ENCODE results near the gene ZIM2. TPM values are rescaled to one million over a fixed set of nuclear protein-coding genes. Genes with fewer than 3 reads are reported as not detected.

ZIM2 gene
- total and polyA plus RNA-seq, 12 donors: 0.24 to 28.1 (median 4.6) TPM

DNA sequence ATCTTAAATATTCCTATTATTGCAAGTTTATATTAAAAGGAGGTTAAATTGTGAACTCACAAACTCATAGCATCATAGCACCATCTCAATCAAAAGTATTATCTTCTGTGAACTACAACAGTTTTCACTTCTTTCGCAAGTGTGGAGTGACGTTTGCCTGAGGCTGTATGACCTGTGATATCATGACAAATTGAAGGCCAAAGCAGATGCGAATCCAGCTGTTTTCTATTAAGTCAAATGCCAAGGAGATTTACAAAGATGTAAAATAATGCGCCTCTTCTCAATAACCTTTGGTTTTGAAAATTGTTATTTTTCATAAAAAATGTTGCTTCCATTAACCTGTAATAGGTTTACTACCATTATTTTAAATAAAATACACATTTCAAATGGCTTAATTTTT, 7.6 kb upstream of the ZIM2 start:
- TF ChIP-seq, protein P1, sequence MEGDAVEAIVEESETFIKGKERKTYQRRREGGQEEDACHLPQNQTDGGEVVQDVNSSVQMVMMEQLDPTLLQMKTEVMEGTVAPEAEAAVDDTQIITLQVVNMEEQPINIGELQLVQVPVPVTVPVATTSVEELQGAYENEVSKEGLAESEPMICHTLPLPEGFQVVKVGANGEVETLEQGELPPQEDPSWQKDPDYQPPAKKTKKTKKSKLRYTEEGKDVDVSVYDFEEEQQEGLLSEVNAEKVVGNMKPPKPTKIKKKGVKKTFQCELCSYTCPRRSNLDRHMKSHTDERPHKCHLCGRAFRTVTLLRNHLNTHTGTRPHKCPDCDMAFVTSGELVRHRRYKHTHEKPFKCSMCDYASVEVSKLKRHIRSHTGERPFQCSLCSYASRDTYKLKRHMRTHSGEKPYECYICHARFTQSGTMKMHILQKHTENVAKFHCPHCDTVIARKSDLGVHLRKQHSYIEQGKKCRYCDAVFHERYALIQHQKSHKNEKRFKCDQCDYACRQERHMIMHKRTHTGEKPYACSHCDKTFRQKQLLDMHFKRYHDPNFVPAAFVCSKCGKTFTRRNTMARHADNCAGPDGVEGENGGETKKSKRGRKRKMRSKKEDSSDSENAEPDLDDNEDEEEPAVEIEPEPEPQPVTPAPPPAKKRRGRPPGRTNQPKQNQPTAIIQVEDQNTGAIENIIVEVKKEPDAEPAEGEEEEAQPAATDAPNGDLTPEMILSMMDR (IDR thresholded peaks at IDR 0.05): no peak
- no peak for TF ChIP-seq POLR2A (IDR thresholded peaks at IDR 0.05)

DNA sequence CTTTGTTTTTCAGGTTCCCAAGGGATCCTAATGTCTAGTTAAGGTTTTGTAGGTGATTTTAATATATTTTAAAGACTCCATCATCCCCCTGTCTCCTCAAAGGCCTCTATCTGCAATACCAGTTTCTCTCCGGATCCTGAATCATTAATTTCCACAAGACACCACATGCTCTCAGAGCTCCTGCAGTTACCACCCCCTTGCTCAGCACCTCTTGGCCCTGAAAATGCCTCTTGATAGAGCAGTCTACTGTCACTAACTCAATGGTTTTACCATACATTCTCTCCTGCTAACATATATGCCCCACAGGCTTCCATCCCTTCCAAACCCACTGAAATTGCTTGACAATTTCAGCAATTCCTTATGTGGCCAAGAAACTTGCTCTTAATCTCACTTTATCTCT, 1.9 kb upstream of the ZIM2 start:
- Histone ChIP-seq H3K27ac (no peak overlapping the region), H3K4me3 (no peak overlapping the region), H3K4me1 (replicated peaks in 1 of 2) (no peaks in the 10 kb centered on the region), H3K9me3 (replicated peaks in 1 of 3) (no peaks in the 10 kb centered on the region), H3K36me3 (replicated peaks in 1 of 2) (no peaks in the 10 kb centered on the region), H3K27me3 (no peaks in the 10 kb centered on the region)
- no peak for DNase-seq
- TF ChIP-seq POLR2A (IDR thresholded peaks at IDR 0.05): no peak
- TF ChIP-seq, protein P1 (IDR thresholded peaks at IDR 0.05): no peak
- intact Hi-C loops (cut with DNase I): loop anchor here in 1 of 2 donors (10.0 kb wide), 1 partner anchor 172 kb away; no protein-coding TSS in a partner anchor
- WGBS, 4 donors: 79 to 88% (median 84%) methylated on average over 1 of the region's 1 CpG

More for the DNA sequence above, 7.6 kb upstream of the ZIM2 start:
- DNase-seq: no peak
- WGBS, 4 donors: 60 to 64% (median 62%) methylated on average over 4 of the region's 4 CpGs
- H3K27me3 ChIP-seq: no peaks in the 10 kb centered on the region
- H3K36me3 ChIP-seq (replicated peaks in 1 of 2): no peaks in the 10 kb centered on the region
- no peak overlapping the region for H3K27ac ChIP-seq
- intact Hi-C loops (cut with DNase I): loop anchor here in 1 of 2 donors (10.0 kb wide), 1 partner anchor 167 kb away; no protein-coding TSS in a partner anchor
- no peaks in the 10 kb centered on the region for H3K9me3 ChIP-seq (replicated peaks in 1 of 3)
- no peak overlapping the region for H3K4me3 ChIP-seq
- H3K4me1 ChIP-seq (replicated peaks in 1 of 2): no peaks in the 10 kb centered on the region

DNA sequence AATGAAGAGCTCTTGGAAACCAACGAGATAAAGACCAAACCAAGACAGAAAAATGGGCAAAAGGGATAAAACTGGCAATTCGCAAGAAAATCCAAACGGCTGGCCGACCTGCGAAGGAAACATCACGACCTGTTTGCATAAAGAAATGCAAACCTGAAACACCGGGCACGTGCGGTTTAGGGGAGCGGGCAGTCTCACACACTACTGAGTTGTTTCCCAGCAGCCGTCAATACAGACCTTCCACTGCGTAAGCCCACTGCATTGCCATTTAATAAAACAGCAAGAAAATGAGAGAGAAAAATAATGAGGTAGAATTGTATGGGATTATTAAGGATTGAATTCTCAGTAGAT, 642 bp upstream of the ZIM2 start:
- Histone ChIP-seq H3K4me1 (replicated peaks in 1 of 2) (peaks cover 0 to 6% of the 10 kb centered on the region in 2 donors), H3K27ac (peak overlapping the region in 2 of 5 donors; percentile 15 to 35), H3K4me3 (peak overlapping the region in 1 of 4 donors; percentile 68), H3K27me3 (no peaks in the 10 kb centered on the region), H3K9me3 (replicated peaks in 1 of 3) (no peaks in the 10 kb centered on the region), H3K36me3 (replicated peaks in 1 of 2) (no peaks in the 10 kb centered on the region)
- intact Hi-C loops (cut with DNase I): loop anchor here in 1 of 2 donors (10.0 kb wide), 1 partner anchor 174 kb away; no protein-coding TSS in a partner anchor
- 49 to 62% (median 52%) methylated on average over 12 of the region's 12 CpGs for WGBS, 4 donors
- TF ChIP-seq, protein P1 (IDR thresholded peaks at IDR 0.05): no peak
- no peak for TF ChIP-seq POLR2A (IDR thresholded peaks at IDR 0.05)
- peak in 1 of 7 donors; percentile 20 for DNase-seq

DNA sequence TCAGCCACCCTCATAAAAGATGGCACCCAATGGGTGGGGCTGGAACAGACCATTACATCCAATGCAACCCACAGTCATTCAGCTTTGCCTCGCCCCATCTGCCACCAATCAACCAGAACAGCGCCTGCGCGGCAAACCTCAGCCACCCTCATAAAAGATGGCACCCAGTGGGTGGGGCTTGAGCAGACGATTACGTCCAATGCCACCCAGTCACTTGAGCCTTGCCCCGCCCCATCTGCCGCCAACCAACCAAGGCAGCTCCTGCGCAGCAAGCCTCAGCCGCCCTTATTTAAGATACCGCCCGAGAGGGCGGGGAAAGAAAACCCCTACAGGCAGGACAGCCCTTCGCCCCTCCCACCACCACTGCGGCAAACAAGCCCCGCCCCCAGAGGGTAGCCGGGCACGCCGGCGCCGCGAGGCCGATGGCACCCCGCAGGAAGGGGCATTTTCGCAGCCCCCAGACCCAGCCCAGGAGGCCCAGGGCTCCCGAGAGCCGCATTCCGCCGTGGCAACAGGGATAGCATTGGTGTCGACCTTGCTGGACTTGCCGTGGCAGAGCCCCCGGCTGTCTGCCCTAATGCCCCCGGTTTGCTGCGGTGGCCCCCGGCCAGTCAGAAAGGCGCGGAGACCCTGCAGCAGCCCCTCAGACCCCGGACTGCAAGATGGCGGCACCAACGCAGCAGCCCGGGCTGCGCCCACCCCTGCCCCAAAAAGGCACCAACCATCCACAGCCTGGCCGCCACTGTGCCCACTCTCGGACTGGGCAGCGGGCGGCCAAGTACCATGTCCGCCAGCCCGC, 675 bp downstream of the ZIM2 start:
- intact Hi-C loops (cut with DNase I): loop anchor here in 1 of 2 donors (10.0 kb wide), 1 partner anchor 175 kb away; no protein-coding TSS in a partner anchor

More for the DNA sequence above, 675 bp downstream of the ZIM2 start:
- Histone ChIP-seq H3K4me1 (replicated peaks in 1 of 2) (peaks cover 0 to 16% of the 10 kb centered on the region in 2 donors), H3K27ac (peak overlapping the region; percentile 3 to 94 (median 78)), H3K9me3 (replicated peaks in 1 of 3) (no peaks in the 10 kb centered on the region), H3K4me3 (peak overlapping the region in 3 of 4 donors; percentile 13 to 68 (median 46)), H3K36me3 (replicated peaks in 1 of 2) (no peaks in the 10 kb centered on the region), H3K27me3 (no peaks in the 10 kb centered on the region)
- 44 to 62% (median 49%) methylated on average over 16 to 48 of the region's 48 CpGs for WGBS, 4 donors
- peak in 1 of 2 donors; percentile 48 for TF ChIP-seq POLR2A (IDR thresholded peaks at IDR 0.05)
- TF ChIP-seq, protein P1 (IDR thresholded peaks at IDR 0.05): no peak
- peak; percentile 92 to 99 (median 98) for DNase-seq

Measured in adrenal gland (tissue), 12 donors.